HG03139 (cell line): ENCODE data around the gene S1PR1.
"Not testable (repeated sequence)": the region's sequence is repeated elsewhere in the genome, so short reads cannot be mapped to it uniquely, and the experiment has no call there.

Experiments used
- ATAC-seq: cut with Tn5 transposase; IDR thresholded peaks from one replicate; pipeline ENCODE4 v1.9.1; 2021; ENCODE audit not compliant: unreplicated experiment

Gene S1PR1

DNA sequence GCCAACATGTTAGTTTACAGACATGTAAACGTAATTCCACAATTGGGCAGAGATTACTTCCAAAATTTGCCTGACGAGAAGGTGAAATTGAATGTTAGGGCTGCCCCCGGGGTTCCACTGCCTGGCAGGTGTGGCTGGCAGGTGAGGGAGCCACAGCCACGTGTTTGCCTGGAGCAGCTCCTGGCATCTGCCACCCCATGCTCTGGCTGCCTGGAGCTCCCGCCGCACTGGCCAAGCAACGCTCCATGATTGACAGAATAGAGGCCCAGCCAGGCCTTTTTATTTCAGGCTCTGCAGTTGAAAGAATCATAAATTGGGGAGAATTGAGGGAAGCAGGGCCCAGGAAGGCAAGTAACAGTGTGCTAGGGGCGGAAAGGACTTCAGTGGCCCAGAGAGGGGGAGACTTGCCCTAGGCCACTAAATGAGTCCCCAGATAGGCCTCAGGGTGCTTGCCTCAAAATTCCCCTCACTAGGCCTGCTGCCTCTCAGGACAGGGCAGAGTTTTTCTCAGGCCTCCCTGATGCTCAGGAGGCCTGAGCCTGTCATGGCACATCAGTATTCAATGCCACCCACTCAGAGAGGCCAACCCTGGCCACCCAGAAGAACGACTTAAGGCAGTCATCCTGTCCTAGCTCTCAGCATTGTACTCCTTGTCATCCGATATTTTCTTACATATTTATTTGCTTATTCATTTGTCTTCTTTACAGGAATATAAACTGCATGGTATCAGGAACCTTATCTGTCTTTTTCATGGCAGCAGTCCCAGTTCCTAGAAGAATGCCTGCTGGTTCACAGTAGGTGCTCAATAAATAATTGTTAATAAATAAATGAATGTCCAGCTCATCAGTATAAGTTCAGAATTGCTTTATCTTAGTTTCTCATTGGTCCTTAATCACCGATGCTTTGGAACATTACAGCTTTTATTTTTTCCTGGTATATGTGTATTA lies 16.6 kb upstream of the S1PR1 start:
- no peak for ATAC-seq

DNA sequence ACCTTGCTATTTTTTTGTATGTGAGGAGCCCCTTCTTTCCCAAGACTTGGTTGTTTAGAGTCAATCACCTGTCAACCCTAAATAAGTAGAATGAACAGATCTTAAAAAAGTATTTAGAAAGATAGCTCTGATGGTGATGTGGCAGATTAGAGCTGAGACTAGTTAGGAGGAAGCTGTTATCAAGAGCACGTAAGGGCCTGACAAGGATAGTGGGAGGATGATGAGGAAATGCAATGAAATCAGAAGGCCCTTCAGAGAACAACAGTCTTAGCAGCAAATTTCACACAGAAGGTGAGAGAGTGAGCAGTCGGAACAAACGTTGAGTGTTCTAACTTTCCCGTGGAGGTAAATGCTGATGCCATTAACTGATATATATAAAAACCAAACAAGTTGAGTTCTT lies 15.9 kb upstream of the S1PR1 start:
- no peak for ATAC-seq

DNA sequence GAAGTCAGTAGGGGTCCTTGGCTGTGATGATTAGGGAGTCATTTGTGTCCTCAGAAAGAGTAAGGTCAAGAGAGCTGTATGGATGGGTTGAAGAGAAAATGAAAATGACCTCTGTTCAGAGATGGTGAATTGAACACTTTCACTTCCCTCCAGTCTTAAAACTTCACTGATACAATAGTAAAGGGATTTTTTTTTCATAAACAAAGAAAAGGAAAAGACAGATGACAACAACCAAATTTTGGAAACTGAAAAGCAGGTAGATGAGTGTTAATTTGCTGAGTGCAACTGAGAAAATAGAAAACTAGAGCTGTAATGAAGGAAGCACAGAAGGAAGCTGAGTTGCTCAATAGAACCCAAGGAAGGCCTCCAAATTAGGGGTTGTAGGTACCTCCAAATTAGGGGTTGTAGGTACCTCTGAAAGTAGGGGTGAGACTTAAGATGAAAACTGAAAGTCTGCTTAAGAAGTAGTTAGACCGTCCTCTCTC lies 14.8 kb upstream of the S1PR1 start:
- ATAC-seq = peak; percentile 98

DNA sequence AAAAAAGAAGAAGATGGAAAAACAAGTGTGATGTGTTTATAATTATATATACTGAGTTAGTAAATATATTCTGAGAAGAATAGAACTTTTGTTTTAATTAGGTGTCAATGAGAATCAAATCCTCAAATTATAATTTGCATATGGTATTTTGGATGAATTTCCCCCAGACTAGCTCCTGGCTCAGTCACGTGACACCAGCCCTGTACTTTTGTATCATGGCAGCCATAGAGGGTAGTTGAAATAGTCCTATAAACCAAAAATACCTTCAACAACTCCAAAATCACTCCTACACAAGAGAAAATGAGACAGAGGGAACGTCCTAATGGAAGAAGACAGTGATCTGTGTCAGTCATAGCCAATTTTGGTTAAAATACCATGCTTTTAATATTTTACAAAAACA lies 9.0 kb upstream of the S1PR1 start:
- no peak for ATAC-seq

GRCh38 chr1:101228424-101229134 lies 8.2 kb upstream of the S1PR1 start:
- no peak for ATAC-seq

- ATAC-seq = not testable (repeated sequence)
These were observed 4.6 kb upstream of the S1PR1 start for GRCh38 chr1:101232182-101232581.

GRCh38 chr1:101233495-101233894 lies 3.3 kb upstream of the S1PR1 start:
- ATAC-seq = no peak

DNA sequence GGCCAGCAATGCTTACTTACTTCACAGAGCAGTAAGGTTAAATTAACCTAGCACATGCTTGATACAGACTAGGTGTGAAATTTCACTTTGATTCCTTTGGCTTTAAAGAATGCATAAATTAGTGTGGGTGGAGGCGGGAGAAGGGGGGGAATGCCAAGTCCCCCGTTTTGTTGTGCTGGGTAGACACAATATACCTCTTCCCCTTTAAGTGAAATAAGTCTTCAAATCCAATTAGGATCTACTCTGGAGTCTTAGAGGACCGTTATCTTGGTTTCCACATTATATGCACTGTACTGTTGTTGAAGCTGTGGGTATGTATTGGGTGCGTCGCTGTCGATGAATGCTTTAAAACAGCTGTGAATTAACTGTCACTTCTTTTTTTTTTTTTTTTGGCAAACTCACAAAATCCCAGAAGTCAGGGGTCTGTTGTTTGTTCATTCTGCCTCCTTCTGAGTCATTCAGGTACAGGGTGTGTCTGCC lies 1.6 kb upstream of the S1PR1 start:
- no peak for ATAC-seq

- peak; percentile 44 for ATAC-seq
These were observed 913 bp upstream of the S1PR1 start for GRCh38 chr1:101235696-101236515.

DNA sequence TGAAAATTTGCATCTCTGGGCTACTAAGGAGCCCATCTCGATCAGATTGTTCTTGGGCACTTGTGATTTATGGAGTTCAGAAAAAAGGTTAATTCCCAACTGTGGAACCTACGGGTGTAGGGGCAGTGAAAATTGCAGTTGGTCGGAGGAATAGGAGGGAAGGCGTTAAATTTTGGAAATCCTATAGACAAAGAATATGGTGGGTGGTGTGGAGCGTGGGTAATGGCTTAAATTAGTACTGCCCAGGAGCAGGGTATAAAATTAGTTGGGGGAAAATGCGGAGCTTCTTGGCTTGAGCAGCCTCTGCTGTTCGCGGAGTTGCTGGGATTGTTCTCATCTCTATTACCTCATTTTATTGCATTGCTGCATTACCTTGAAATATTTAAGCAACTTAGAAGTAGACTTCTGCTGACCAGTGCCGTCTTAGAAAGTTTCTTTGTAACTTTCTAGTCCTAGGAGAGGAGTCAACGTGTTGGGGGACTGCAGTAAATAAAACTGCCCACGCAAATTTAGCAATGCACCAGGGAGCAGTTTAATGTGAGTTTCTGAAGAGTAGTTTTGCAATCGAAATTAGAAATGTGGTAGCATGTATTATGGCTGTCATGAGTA lies 514 bp downstream of the S1PR1 start:
- ATAC-seq = no peak

- peak; percentile 24 for ATAC-seq
These were observed 1.3 kb downstream of the S1PR1 start for GRCh38 chr1:101238031-101238628.

DNA sequence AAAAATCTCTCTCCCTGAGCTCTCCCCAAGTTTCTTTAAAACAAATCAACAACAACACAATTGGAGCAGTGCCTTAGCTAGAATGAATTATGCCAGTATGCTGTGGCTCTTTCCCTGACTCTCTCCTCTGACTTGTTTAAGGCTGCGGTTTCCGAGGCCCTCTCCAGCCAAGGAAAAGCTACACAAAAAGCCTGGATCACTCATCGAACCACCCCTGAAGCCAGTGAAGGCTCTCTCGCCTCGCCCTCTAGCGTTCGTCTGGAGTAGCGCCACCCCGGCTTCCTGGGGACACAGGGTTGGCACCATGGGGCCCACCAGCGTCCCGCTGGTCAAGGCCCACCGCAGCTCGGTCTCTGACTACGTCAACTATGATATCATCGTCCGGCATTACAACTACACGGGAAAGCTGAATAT lies 1.9 kb downstream of the S1PR1 start:
- ATAC-seq = no peak

GRCh38 chr1:101239095-101240040 lies 2.5 kb downstream of the S1PR1 start:
- no peak for ATAC-seq

GRCh38 chr1:101240041-101240430 lies 3.2 kb downstream of the S1PR1 start:
- no peak for ATAC-seq

GRCh38 chr1:101241485-101242225 lies 4.8 kb downstream of the S1PR1 start:
- ATAC-seq = peak; percentile 32

DNA sequence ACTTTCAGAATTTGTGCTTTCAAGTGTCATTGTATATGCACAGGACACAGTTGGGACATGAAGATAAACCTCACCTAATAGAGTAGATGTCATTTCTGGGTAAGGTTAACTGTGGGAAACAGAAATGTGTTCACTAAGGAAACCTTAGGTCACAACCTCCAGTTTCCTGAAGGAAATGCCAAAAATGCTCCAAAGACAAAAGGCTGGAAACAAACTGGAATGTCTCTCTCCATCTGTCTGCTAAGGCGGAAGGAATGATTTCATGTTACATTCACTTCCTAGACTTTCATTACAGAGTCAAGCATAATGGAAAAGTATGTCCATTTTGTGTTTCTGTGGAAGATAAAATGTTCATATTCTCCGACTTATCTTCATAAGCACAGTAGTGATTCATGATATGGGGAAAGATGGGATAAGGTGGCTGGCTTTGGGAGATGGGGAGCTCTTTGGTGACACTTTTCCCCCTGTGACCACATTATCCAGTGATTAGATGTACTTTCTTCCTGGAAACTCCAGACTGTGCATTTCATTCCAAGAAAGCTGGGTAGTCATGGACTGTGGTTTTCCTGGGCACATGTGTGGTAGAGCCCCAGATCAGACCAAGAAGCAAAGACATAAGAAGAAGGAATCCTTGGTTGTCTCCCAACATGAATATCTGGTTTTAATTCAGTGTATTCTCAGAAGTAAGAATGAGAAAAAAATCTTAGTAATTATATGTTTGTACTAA lies 5.7 kb downstream of the S1PR1 start:
- no peak for ATAC-seq

- no peak for ATAC-seq
These were observed 6.9 kb downstream of the S1PR1 start for GRCh38 chr1:101243751-101244150.

DNA sequence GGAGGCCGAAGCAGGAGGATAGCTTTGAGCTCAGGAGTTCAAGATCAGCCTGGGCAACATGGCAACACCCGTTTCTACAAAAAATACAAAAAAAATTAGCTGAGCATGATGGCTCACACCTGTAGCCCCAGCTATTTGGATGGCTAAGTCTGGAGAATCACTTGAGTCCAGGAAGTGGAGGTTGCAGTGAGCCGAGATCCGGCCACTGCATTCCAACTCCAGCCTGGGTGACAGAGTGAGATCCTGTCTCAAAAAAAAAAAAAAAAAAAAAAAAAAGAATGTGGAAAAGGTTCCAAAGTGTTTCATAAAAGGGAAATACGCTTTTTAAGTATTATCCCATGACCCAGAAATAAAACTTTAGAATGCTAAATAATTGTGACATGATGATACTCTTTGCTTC lies 8.0 kb downstream of the S1PR1 start:
- no peak for ATAC-seq
